HCT116 (cell line): ENCODE measurements around the gene MYH7. TPM values are rescaled to one million over a fixed set of nuclear protein-coding genes. Genes with fewer than 3 reads are reported as not detected.

Source experiments
- ATAC-seq: fragments of 200-7000 bp; cut with Tn5 transposase; 2 replicates; pipeline ENCODE4 v1.9.1; 2020; ENCODE audit warnings: mild to moderate bottlenecking, moderate library complexity
- BruUV-seq: library from RNA; stranded (reverse); fragments of 400-500 nt; replicated peaks from 2 replicates; lab custom pipeline; 2021; lab: Mats Ljungman, UMichigan
- CTCF ChIA-PET: fragments of 300-600 bp; sonication (Branson Sonifier 250); formaldehyde crosslinking; loops from one replicate; lab custom pipeline; 2021; ENCODE audit warnings: antibody characterized with exemption; lab: Charles Lee
- POLR2A ChIA-PET: fragments of 300-600, 350-600 bp; sonication (Branson Sonifier 250); formaldehyde crosslinking; loops from one replicate; lab custom pipeline; 2021; ENCODE audit warnings: antibody characterized with exemption; lab: Charles Lee
- RAD21 ChIA-PET, 2 experiments: fragments of 300-600 bp; sonication (Branson Sonifier 250); formaldehyde crosslinking; loops; one replicate each; lab custom pipeline; 2023; ENCODE audit warnings: low total read pairs in 2 of 2; ENCODE audit not compliant: uncharacterized antibody in 2 of 2, unreplicated experiment in 2 of 2, low non-redundant PET in 1 of 2; lab: Charles Lee
- DNase-seq: peaks from one replicate; pipeline ENCODE4 v3.0.0-alpha.2; 2010; ENCODE audit warnings: low read depth, low spot score
- H2AFZ ChIP-seq: fragments of 200-600 bp; shearing (Covaris generic), sonication (generic); 2 replicates; pipeline ENCODE4 v1.6.1; 2017; ENCODE audit warnings: low read depth, mixed run types, mixed read lengths, antibody characterized with exemption, low read length; ENCODE audit not compliant: poor library complexity, severe bottlenecking
- H3K27ac ChIP-seq: 2 replicates; pipeline ENCODE4 v1.5.1; 2012; ENCODE audit warnings: low read depth, low read length
- H3K27me3 ChIP-seq: fragments of 200-600 bp; sonication (generic); 2 replicates; pipeline ENCODE4 v1.6.1; 2016; ENCODE audit warnings: mixed run types, low read length, mixed read lengths; ENCODE audit not compliant: insufficient read depth
- H3K36me3 ChIP-seq, 2 experiments: fragments of 200-500 bp in 1 of 2; fragments of 200-600 bp in 1 of 2; sonication (Bioruptor generic) in 1 of 2; sonication (generic) in 1 of 2; 2 replicates each; pipeline versions ENCODE4 v1.5.1 to v1.6.1; 2014 to 2016; ENCODE audit warnings: low read length in 2 of 2, inconsistent platforms in 1 of 2, mixed read lengths in 1 of 2, mixed run types in 1 of 2; ENCODE audit not compliant: insufficient read depth in 2 of 2, control insufficient read depth in 1 of 2
- H3K4me1 ChIP-seq, 2 experiments: fragments of 200-600 bp in 1 of 2; sonication (generic) in 1 of 2; 2 replicates each; pipeline versions ENCODE4 v1.5.1 to v1.6.1; 2012 to 2017; ENCODE audit warnings: low read length in 2 of 2, inconsistent platforms in 1 of 2, mild to moderate bottlenecking in 1 of 2, mixed read lengths in 1 of 2, mixed run types in 1 of 2, moderate library complexity in 1 of 2; ENCODE audit not compliant: insufficient read depth in 2 of 2, control insufficient read depth in 1 of 2
- H3K4me2 ChIP-seq: fragments of 200-600 bp; sonication (generic); 2 replicates; pipeline ENCODE4 v1.6.1; 2017; ENCODE audit warnings: mixed run types, low read length, mixed read lengths
- H3K4me3 ChIP-seq, 2 experiments: fragments of 200-600 bp in 1 of 2; sonication (generic) in 1 of 2; replicated peaks in 1 of 2; 2 replicates each; pipeline ENCODE4 v1.5.1; 2011 to 2016; ENCODE audit warnings: low read length in 2 of 2, control low read depth in 1 of 2, low read depth in 1 of 2, mild to moderate bottlenecking in 1 of 2, mixed read lengths in 1 of 2, mixed run types in 1 of 2
- H3K79me2 ChIP-seq: fragments of 200-600 bp; sonication (generic); 2 replicates; pipeline ENCODE4 v1.6.1; 2017; ENCODE audit warnings: mild to moderate bottlenecking, mixed run types, low read length, moderate library complexity, mixed read lengths; ENCODE audit not compliant: insufficient read depth
- H3K9ac ChIP-seq: fragments of 200-600 bp; sonication (generic); 2 replicates; pipeline ENCODE4 v1.6.1; 2016; ENCODE audit warnings: low read length, mixed read lengths
- H3K9me2 ChIP-seq: fragments of 200-600 bp; sonication (generic), shearing (Covaris generic); 2 replicates; pipeline ENCODE4 v1.6.1; 2017; ENCODE audit warnings: mixed run types, mild to moderate bottlenecking, moderate library complexity; ENCODE audit not compliant: insufficient read depth
- H3K9me3 ChIP-seq, 2 experiments: fragments of 200-500 bp in 1 of 2; fragments of 200-600 bp in 1 of 2; sonication (Bioruptor generic) in 1 of 2; sonication (generic) in 1 of 2; 2 replicates each; pipeline ENCODE4 v1.6.1; 2014 to 2017; ENCODE audit warnings: low read length in 2 of 2, mixed read lengths in 2 of 2, inconsistent platforms in 1 of 2, low read depth in 1 of 2, mild to moderate bottlenecking in 1 of 2, mixed run types in 1 of 2, moderate library complexity in 1 of 2; ENCODE audit not compliant: control insufficient read depth in 1 of 2, insufficient read depth in 1 of 2
- H4K20me1 ChIP-seq: fragments of 200-600 bp; sonication (generic), shearing (Covaris generic); 2 replicates; pipeline ENCODE4 v1.6.1; 2017; ENCODE audit warnings: mixed run types, mild to moderate bottlenecking, moderate library complexity; ENCODE audit not compliant: insufficient read depth
- EZH2 ChIP-seq: fragments of 200-600 bp; sonication (generic); IDR thresholded peaks from 2 replicates; pipeline ENCODE4 v1.6.1; 2017; ENCODE audit warnings: antibody characterized with exemption, mixed run types
- POLR2AphosphoS5 ChIP-seq: IDR thresholded peaks from 2 replicates; pipeline ENCODE4 v1.6.1; 2011; ENCODE audit warnings: mild to moderate bottlenecking, low read depth, low read length, moderate library complexity
- SIN3A ChIP-seq: IDR thresholded peaks from 2 replicates; pipeline ENCODE4 v1.6.1; 2012; ENCODE audit warnings: low read depth
- SRF ChIP-seq: IDR thresholded peaks from 2 replicates; pipeline ENCODE4 v1.6.1; 2012; ENCODE audit warnings: low read depth
- intact Hi-C: fragments of 100-400 bp; cut with micrococcal nuclease; formaldehyde crosslinking; loops from 2 replicates; pipeline ENCODE4 v1.10.0; 2022
- total RNA-seq: library from RNA; stranded (reverse); gene quantifications from one replicate; pipeline ENCODE4 v1.2.1, GENCODE V29; 2021; ENCODE audit not compliant: unreplicated experiment
- TF ChIP-seq, protein P1 (sequence below): IDR thresholded peaks from 2 replicates; pipeline ENCODE4 v1.6.1; 2012
- TF ChIP-seq, protein P2 (sequence below): IDR thresholded peaks from 2 replicates; pipeline ENCODE4 v1.6.1; 2012
- TF ChIP-seq, protein P3 (sequence below), 3 experiments: fragments of 200-600 bp in 1 of 3; sonication (generic) in 1 of 3; IDR thresholded peaks in 2 of 3; conservative IDR thresholded peaks in 1 of 3; 2 replicates each; pipeline ENCODE4 v1.5.1; 2012 to 2017; ENCODE audit warnings: low read depth in 2 of 3, low read length in 2 of 3, antibody characterized with exemption in 1 of 3, borderline replicate concordance in 1 of 3, control low read depth in 1 of 3, mild to moderate bottlenecking in 1 of 3, mixed read lengths in 1 of 3, mixed run types in 1 of 3, moderate library complexity in 1 of 3; ENCODE audit not compliant: insufficient read depth in 1 of 3

MYH7 gene
- total RNA-seq, 1 experiment from 2014 or later, result not detected

DNA sequence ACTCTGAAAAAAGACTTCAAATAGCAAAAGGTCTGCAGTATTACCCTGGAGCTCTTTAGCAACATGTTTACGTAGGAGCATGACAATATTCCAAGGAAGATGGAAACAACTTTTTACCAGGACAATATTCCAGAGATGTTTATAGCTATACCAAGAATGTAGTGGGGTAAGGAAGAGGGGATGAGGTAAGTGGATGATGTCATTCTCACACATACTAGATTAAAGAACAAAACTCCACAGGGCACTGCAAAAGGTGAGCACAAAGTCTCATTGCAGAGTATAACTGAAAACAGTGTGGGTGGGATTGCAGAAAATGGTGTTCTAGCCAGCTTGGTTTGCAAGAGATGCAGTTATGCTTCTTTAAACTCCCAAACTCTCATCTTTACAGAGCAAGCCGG is 50.2 kb downstream of the MYH7 start:
- Histone ChIP-seq H2AFZ (no peak overlapping the region), H3K36me3 (no peaks in the 10 kb centered on the region)
- no peak for TF ChIP-seq SRF
- TF ChIP-seq, protein P1, sequence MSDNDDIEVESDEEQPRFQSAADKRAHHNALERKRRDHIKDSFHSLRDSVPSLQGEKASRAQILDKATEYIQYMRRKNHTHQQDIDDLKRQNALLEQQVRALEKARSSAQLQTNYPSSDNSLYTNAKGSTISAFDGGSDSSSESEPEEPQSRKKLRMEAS, result no peak
- TF ChIP-seq, protein P2, sequence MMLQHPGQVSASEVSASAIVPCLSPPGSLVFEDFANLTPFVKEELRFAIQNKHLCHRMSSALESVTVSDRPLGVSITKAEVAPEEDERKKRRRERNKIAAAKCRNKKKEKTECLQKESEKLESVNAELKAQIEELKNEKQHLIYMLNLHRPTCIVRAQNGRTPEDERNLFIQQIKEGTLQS, result no peak
- TF ChIP-seq SIN3A, result no peak
- no peak for TF ChIP-seq EZH2
- TF ChIP-seq, protein P3, sequence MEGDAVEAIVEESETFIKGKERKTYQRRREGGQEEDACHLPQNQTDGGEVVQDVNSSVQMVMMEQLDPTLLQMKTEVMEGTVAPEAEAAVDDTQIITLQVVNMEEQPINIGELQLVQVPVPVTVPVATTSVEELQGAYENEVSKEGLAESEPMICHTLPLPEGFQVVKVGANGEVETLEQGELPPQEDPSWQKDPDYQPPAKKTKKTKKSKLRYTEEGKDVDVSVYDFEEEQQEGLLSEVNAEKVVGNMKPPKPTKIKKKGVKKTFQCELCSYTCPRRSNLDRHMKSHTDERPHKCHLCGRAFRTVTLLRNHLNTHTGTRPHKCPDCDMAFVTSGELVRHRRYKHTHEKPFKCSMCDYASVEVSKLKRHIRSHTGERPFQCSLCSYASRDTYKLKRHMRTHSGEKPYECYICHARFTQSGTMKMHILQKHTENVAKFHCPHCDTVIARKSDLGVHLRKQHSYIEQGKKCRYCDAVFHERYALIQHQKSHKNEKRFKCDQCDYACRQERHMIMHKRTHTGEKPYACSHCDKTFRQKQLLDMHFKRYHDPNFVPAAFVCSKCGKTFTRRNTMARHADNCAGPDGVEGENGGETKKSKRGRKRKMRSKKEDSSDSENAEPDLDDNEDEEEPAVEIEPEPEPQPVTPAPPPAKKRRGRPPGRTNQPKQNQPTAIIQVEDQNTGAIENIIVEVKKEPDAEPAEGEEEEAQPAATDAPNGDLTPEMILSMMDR (IDR thresholded peaks at IDR 0.05 in 2 of 3, conservative IDR thresholded peaks at IDR 0.05 in 1 of 3; ENCODE audit: borderline replicate concordance in 1 of 3, insufficient read depth in 1 of 3, low read depth in 2 of 3, low read length in 2 of 3), result no peak
- TF ChIP-seq POLR2AphosphoS5, result no peak
- TF ChIP-seq, all 23 proteins: peak for 0
- DNase-seq (no peak), ATAC-seq (no peak)
- ChIA-PET CTCF (interaction anchor here (1.1 kb wide), 1 partner anchor 59 kb away, joined by 3 read pairs; no protein-coding TSS in a partner anchor), RAD21 (no interaction called here), POLR2A (no interaction called here)
- H3K9me2 ChIP-seq, result no peaks in the 10 kb centered on the region
- H3K4me2 ChIP-seq, result no peak overlapping the region
- 0 out of 2 replicates have a peak, but pooled peaks cover 5% of the 10 kb centered on the region for H3K27me3 ChIP-seq
- intact Hi-C loops, result no loop called here
- H3K9me3 ChIP-seq, result no peaks in the 10 kb centered on the region
- H3K27ac ChIP-seq, result no peak overlapping the region
- no peak overlapping the region for H3K4me3 ChIP-seq
- no peaks in the 10 kb centered on the region for H4K20me1 ChIP-seq
- BruUV-seq, result no TSS peak
- H3K79me2 ChIP-seq, result no peaks in the 10 kb centered on the region
- no peak overlapping the region for H3K9ac ChIP-seq
- no peaks in the 10 kb centered on the region for H3K4me1 ChIP-seq
